Measurements from ENCODE around the gene OR10D3.

DNA sequence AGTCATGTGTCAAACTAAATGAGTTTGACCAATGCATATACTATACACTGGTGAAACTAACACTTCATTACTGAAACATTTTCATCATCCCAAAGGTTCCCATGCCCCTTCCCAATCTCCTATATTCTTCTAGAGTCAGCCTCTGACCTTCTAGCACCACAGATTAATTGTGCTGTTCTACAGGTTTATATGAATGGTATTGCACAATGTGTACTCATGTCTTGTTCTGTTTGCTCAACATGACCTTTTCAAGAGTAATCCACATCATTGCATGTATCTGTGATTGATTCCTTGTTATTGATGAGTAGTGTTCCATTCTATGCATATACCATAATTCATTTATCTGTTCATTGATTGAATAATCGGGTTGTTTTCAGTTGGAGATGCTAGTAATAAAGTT is 50.2 kb downstream of the OR10D3 start:
- TF ChIP-seq, protein P1, sequence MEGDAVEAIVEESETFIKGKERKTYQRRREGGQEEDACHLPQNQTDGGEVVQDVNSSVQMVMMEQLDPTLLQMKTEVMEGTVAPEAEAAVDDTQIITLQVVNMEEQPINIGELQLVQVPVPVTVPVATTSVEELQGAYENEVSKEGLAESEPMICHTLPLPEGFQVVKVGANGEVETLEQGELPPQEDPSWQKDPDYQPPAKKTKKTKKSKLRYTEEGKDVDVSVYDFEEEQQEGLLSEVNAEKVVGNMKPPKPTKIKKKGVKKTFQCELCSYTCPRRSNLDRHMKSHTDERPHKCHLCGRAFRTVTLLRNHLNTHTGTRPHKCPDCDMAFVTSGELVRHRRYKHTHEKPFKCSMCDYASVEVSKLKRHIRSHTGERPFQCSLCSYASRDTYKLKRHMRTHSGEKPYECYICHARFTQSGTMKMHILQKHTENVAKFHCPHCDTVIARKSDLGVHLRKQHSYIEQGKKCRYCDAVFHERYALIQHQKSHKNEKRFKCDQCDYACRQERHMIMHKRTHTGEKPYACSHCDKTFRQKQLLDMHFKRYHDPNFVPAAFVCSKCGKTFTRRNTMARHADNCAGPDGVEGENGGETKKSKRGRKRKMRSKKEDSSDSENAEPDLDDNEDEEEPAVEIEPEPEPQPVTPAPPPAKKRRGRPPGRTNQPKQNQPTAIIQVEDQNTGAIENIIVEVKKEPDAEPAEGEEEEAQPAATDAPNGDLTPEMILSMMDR (conservative IDR thresholded peaks at IDR 0.05; ENCODE audit: low read length), result no peak
- TF ChIP-seq EZH2phosphoT487 (IDR thresholded peaks at IDR 0.05; ENCODE audit: borderline replicate concordance), result no peak
